ENCODE measurements around the gene OR8K3.

Gene OR8K3

DNA sequence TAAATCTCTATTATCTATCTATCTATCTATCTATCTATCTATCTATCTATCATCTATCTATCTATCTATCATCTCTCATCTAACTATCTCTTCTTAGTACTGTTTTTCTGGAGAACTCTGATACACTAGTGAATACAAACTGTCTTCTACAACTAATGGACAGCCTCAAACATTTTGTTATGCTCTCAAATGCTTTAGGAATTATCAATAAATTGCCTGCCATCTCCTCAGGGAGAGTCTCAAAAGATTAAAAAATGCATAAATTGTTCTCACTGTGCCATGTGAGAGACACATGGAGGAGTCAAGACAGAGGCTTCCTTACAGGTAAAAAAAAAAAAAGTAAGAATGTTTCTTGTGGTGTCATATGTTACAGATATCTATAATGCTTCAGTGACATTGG lies at the start of gene OR8K3:
Gene OR8K3, plus strand, starts transcription at position 301 of the 400 bp plus-strand sequence. CDS start 3,163 bp downstream, outside the sequence.
- Mint-ChIP-seq H3K27ac (no peak within 1 kb of the TSS), H3K4me1 (ENCODE audit: low read depth) (no peaks in the 10 kb centered on the region), H3K4me3 (no peak within 1 kb of the TSS), H3K27me3 (no peaks in the 10 kb centered on the region), H3K36me3 (no peaks in the 10 kb centered on the region), H3K9me3 (ENCODE audit: low read depth) (peaks cover 11% of the 10 kb centered on the region)

DNA sequence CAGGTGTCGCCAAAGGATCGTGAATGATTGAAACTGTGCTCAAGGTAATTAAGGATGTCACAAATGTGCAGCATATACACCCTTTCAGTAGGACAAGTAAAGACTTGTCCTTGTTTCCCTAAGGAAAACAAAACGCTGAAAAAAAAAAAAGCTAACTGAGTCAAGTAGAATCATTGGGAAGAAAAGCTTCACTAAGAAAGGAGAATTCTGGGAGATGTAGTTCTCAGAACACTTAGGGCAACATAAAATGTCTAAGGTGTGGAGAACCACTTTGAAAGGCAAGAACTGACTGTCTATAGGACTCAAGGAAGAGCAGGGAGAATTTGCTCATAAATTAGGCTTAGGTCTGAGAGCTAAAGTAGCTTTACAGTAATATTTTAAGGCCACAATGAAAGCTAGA lies 43.9 kb upstream of the OR8K3 start:
- Mint-ChIP-seq H3K36me3 (no peaks in the 10 kb centered on the region), H3K4me3 (no peak overlapping the region), H3K27ac (no peak overlapping the region), H3K27me3 (no peaks in the 10 kb centered on the region), H3K9me3 (ENCODE audit: low read depth) (peaks cover 33% of the 10 kb centered on the region), H3K4me1 (ENCODE audit: low read depth) (no peaks in the 10 kb centered on the region)

DNA sequence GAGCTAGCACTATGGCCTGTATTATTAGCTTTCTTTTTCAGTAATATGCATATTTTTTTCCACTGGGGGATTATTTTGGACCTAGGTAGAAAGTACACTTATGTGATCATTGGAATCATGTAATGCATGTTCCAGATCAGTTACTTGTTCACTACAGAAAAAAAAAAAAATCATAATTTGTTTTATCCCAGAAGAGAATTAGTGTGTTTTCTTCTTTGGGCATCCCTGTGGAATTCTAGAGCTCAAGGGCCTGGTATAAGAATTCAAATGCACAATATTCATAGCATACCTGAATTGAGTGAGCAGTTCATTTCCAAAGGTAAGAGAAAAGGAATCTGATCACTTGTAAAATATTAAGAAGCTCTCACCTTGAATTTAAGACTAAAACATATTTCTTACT lies 41.1 kb upstream of the OR8K3 start, which contains the start of gene OR5T1:
Gene OR5T1, plus strand, starts transcription at position 301 of the 400 bp plus-strand sequence. CDS start 1,485 bp downstream, outside the sequence.
- H3K4me3 Mint-ChIP-seq, result no peak within 1 kb of the TSS
- H3K36me3 Mint-ChIP-seq, result no peaks in the 10 kb centered on the region
- peaks cover 34% of the 10 kb centered on the region for H3K9me3 Mint-ChIP-seq (ENCODE audit: low read depth)
- H3K27ac Mint-ChIP-seq, result no peak within 1 kb of the TSS
- H3K27me3 Mint-ChIP-seq, result no peaks in the 10 kb centered on the region
- H3K4me1 Mint-ChIP-seq (ENCODE audit: low read depth), result no peaks in the 10 kb centered on the region

DNA sequence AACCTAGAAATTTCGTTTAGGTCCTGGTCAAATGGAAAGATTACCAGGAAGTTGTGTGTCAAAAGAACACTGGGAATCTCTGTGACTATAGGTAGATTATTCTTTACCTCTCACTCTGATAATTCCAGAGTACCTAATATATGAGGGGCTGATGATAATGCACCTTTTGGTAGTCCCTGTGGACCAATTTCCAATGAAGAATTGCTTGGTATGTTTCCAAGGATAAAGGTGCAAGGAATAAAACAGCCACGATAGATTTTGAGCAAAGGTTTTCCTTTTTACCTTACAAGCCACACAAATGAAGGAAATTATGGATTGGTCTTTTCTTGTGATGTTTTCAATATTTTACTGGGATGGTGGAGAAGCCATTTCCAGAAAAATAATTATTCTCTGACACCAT lies 22.8 kb upstream of the OR8K3 start, which contains the start of gene OR8H1:
Gene OR8H1, minus strand, starts transcription at position 101 of the 400 bp plus-strand sequence. CDS start 1,192 bp downstream, outside the sequence.
- no peaks in the 10 kb centered on the region for H3K36me3 Mint-ChIP-seq
- no peaks in the 10 kb centered on the region for H3K4me1 Mint-ChIP-seq (ENCODE audit: low read depth)
- H3K27me3 Mint-ChIP-seq, result no peaks in the 10 kb centered on the region
- no peak within 1 kb of the TSS for H3K4me3 Mint-ChIP-seq
- H3K27ac Mint-ChIP-seq, result no peak within 1 kb of the TSS
- H3K9me3 Mint-ChIP-seq (ENCODE audit: low read depth), result no peaks in the 10 kb centered on the region

DNA sequence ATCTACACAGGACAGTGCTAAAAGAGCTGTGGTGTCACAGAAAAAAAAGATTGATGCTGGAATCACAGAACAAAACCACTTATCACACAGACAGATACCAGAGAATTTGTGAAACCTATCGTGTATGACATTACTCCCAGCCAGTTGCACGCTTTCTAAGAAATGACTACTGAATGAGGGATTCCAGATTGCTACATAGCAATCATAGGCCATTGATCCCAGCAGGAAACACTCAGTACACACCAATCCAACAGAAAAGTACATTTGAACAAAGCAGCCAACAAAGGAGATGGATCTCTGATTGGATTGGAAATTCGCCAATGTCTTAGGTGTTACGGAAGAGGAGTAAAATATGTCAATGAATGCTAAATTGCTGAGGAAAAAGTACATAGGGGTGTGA lies 18.0 kb upstream of the OR8K3 start:
- Mint-ChIP-seq H3K4me3 (no peak overlapping the region), H3K27ac (no peak overlapping the region), H3K27me3 (no peaks in the 10 kb centered on the region), H3K9me3 (ENCODE audit: low read depth) (no peaks in the 10 kb centered on the region), H3K4me1 (ENCODE audit: low read depth) (no peaks in the 10 kb centered on the region), H3K36me3 (no peaks in the 10 kb centered on the region)

DNA sequence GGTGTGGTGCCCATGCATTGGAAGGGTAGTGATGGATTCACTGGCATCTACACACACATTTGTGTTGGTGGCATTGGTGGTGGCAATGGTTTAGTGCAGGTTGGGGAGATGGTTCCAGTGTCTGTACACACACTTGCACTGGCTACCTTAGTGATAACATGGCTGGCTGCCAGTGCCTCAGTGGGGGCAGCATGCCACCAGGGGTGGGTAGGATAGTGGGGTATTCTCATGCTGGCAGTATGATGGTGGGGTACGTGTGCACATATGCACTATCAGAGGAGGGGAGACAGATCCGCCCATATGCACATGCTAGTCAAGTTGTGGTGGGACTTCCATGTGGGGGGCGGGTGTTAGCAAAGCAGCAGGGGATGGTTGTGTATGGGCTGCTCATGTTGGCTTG lies 7.1 kb upstream of the OR8K3 start:
- Mint-ChIP-seq H3K4me1 (ENCODE audit: low read depth) (no peaks in the 10 kb centered on the region), H3K4me3 (no peak overlapping the region), H3K27me3 (no peaks in the 10 kb centered on the region), H3K36me3 (no peaks in the 10 kb centered on the region), H3K27ac (no peak overlapping the region), H3K9me3 (ENCODE audit: low read depth) (peaks cover 34% of the 10 kb centered on the region)

DNA sequence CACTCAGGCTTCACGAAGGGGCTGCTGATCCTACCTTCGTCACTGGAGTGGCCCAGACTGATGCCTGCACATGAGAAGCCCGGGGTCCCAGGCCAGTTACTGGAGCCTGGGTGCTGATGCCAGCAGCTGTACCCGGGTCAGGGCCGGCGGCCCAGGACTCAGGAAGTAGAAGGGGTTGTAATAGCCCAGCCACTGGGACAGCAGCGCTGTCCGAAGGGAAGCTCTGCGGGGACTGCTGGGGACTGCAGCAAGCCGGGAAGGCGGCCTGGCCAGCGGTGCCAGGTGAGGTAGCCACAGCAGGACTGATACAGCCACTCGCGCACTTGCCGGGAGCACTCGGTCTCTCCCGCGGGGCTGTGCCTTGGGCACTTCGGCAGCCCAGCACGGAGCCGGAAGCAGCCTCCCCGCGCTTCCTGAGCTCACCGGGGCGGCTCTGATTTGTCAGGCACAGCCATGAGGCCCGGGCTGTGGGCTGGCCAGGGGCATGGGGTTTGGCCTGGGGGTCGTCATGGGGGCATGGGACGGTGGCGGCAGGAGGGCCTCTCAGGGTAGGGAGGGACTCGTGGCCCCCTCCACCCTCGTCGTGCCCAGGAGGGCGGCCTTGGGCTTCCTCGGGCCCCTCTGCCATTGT lies 17.0 kb downstream of the OR8K3 start:
- H3K4me3 Mint-ChIP-seq, result no peak overlapping the region

DNA sequence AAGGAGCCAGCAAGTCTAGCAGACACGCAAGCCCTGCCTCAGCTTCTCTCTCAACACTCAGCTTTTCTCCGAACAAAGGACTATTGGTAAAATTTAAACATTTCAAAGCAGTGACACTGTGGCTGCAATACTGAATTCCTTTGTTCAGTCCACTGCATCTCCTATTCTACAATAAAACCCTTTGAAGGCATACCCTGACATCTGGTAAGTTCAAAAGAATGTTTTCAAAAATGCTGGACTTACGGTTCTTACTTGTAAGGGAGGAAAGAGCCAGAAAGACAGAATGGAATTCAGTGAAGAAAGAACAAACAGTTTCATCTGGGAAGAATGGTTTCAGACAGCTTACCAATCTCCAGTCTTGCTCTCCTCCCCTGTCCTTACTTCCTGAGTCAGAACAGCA lies 18.2 kb downstream of the OR8K3 start:
- H3K27ac Mint-ChIP-seq, result no peak overlapping the region
- no peaks in the 10 kb centered on the region for H3K27me3 Mint-ChIP-seq
- H3K9me3 Mint-ChIP-seq (ENCODE audit: low read depth), result peaks cover 8% of the 10 kb centered on the region
- no peaks in the 10 kb centered on the region for H3K36me3 Mint-ChIP-seq
- H3K4me3 Mint-ChIP-seq, result no peak overlapping the region
- no peaks in the 10 kb centered on the region for H3K4me1 Mint-ChIP-seq (ENCODE audit: low read depth)

More for the DNA sequence above, 17.0 kb downstream of the OR8K3 start:
- peaks cover 4% of the 10 kb centered on the region for H3K9me3 Mint-ChIP-seq (ENCODE audit: low read depth)
- H3K27ac Mint-ChIP-seq, result no peak overlapping the region
- H3K4me1 Mint-ChIP-seq (ENCODE audit: low read depth), result no peaks in the 10 kb centered on the region
- no peaks in the 10 kb centered on the region for H3K27me3 Mint-ChIP-seq
- H3K36me3 Mint-ChIP-seq, result no peaks in the 10 kb centered on the region

DNA sequence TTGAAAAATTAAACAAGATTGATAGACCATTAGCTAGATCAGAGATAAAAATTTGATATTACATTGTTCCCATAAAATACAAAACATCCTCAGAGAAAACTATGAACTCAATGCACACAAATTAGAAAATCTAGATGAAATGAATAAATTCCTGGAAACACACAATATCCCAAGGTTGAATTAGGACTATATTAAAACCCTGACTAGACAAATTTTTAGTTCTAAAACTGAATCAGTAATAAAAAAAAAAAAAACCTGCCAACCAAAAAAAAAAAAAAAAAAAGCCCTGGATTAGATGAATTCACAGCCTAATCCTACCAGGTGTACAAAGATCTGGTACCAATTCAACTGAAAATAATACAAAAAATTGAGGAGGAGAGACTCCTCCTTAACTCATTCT lies 25.3 kb downstream of the OR8K3 start:
- Mint-ChIP-seq H3K4me1 (ENCODE audit: low read depth) (no peaks in the 10 kb centered on the region), H3K9me3 (ENCODE audit: low read depth) (peaks cover 33% of the 10 kb centered on the region), H3K27ac (no peak overlapping the region), H3K36me3 (no peaks in the 10 kb centered on the region), H3K4me3 (no peak overlapping the region), H3K27me3 (no peaks in the 10 kb centered on the region)

DNA sequence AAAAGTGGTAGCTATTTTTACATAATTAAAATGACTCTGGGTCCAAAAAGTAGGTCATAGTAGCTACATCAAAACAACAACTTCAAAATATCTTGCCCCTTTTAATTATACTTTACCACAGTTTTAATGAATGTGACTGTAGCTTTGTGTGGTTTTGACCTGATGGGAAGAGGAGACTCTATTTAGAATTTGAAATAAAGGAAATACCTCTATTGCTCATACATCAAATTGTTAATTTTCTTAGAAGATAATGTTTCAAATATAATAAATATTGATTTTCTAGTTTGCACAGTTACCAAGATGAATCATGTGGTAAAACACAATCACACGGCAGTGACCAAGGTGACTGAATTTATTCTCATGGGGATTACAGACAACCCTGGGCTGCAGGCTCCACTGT lies 30.8 kb downstream of the OR8K3 start, which contains the start of gene OR8K1:
Gene OR8K1, plus strand, starts transcription at position 301 of the 400 bp plus-strand sequence. Its CDS starts 0 bp downstream, at position 301.
- Mint-ChIP-seq H3K36me3 (no peaks in the 10 kb centered on the region), H3K4me3 (no peak within 1 kb of the TSS), H3K4me1 (ENCODE audit: low read depth) (no peaks in the 10 kb centered on the region), H3K27me3 (no peaks in the 10 kb centered on the region), H3K9me3 (ENCODE audit: low read depth) (peaks cover 27% of the 10 kb centered on the region), H3K27ac (no peak within 1 kb of the TSS)

DNA sequence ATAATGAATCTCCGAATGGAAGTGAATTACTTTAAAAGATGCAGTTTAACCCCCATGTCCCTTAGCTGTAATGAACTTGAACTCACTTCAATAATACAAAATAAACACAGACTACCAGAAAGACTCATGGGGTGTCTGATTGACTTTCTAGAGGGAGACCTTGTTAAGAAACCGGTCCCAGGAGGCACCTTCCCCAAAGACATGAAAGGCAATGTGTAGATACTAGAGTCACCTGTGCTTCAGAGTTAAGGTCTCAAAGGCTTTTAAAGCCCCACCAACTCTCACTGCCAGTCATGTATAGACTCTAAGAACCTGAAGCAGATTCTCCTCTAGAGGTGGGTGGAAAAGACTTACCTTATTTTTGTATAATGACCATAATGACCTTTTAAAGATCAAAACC lies 39.0 kb downstream of the OR8K3 start, which contains the start of gene OR8J1:
Gene OR8J1, plus strand, starts transcription at position 301 of the 400 bp plus-strand sequence. CDS start 5,956 bp downstream, outside the sequence.
- H3K27me3 Mint-ChIP-seq, result no peaks in the 10 kb centered on the region
- H3K4me3 Mint-ChIP-seq, result no peak within 1 kb of the TSS
- no peaks in the 10 kb centered on the region for H3K4me1 Mint-ChIP-seq (ENCODE audit: low read depth)
- H3K27ac Mint-ChIP-seq, result no peak within 1 kb of the TSS
- H3K36me3 Mint-ChIP-seq, result no peaks in the 10 kb centered on the region
- H3K9me3 Mint-ChIP-seq (ENCODE audit: low read depth), result peaks cover 4% of the 10 kb centered on the region
